GM12878 (cell line): ENCODE data around the gene EDNRB. TPM values are rescaled to one million over a fixed set of nuclear protein-coding genes. Genes with fewer than 3 reads are reported as not detected.

ENCODE experiments used
- ATAC-seq: fragments of 200-7000 bp; cut with Tn5 transposase; 3 replicates; pipeline ENCODE4 v1.9.1; 2020; ENCODE audit warnings: mild to moderate bottlenecking, moderate library complexity
- BruUV-seq: library from RNA; stranded (reverse); fragments of 400-500 nt; replicated peaks from 2 replicates; lab custom pipeline; 2021; lab: Mats Ljungman, UMichigan
- CTCF ChIA-PET: fragments of 300-600 bp; sonication (Branson Sonifier 250); formaldehyde crosslinking; extraction: SDS; loops from one replicate; lab custom pipeline; 2021; ENCODE audit warnings: inconsistent platforms; lab: Yijun Ruan, JAX
- POLR2A ChIA-PET: fragments of 350-600 bp; formaldehyde crosslinking; extraction: SDS; loops from one replicate; lab custom pipeline; 2021; ENCODE audit warnings: inconsistent platforms; lab: Charles Lee
- RAD21 ChIA-PET: fragments of 300-600 bp; sonication (Branson Sonifier 250); formaldehyde crosslinking; loops from one replicate; lab custom pipeline; 2023; ENCODE audit warnings: antibody characterized with exemption; ENCODE audit not compliant: unreplicated experiment; lab: Charles Lee
- SMC1A ChIA-PET: fragments of 300-600 bp; sonication (Branson Sonifier 250); formaldehyde crosslinking; loops from one replicate; lab custom pipeline; 2023; ENCODE audit not compliant: unreplicated experiment, uncharacterized antibody; lab: Charles Lee
- DNase-seq: peaks from one replicate; pipeline ENCODE4 v3.0.0-alpha.2; 2011; ENCODE audit warnings: low read depth, low spot score
- FAIRE-seq: peaks from 3 replicates; lab custom pipeline; 2011; peaks lifted over from hg19 to GRCh38; lab: Jason Lieb, UNC
- H2AFZ ChIP-seq: 2 replicates; pipeline ENCODE4 v1.6.0; 2011; ENCODE audit warnings: low read depth, low read length, control low read depth; ENCODE audit not compliant: control insufficient read depth
- H3K27ac ChIP-seq: 2 replicates; pipeline ENCODE4 v1.5.1; 2011; ENCODE audit warnings: control low read depth; ENCODE audit not compliant: control insufficient read depth, insufficient read depth
- H3K27me3 ChIP-seq, 2 experiments: replicated peaks in 1 of 2; 2 replicates each; pipeline versions ENCODE4 v1.6.0 to v1.6.1; 2011; ENCODE audit warnings: low read length in 1 of 2; ENCODE audit not compliant: control insufficient read depth in 2 of 2, insufficient read depth in 2 of 2
- H3K36me3 ChIP-seq, 2 experiments: 2 replicates each; pipeline ENCODE4 v1.5.1; 2011; ENCODE audit warnings: low read length in 1 of 2; ENCODE audit not compliant: control insufficient read depth in 2 of 2, insufficient read depth in 2 of 2
- H3K4me1 ChIP-seq: 2 replicates; pipeline ENCODE4 v1.6.1; 2011; ENCODE audit warnings: mild to moderate bottlenecking, low read length, moderate library complexity, mixed read lengths; ENCODE audit not compliant: control insufficient read depth, insufficient read depth
- H3K4me2 ChIP-seq: 2 replicates; pipeline ENCODE4 v1.6.0; 2011; ENCODE audit warnings: control low read depth; ENCODE audit not compliant: control insufficient read depth, insufficient read depth
- H3K4me3 ChIP-seq: fragments of 200-600 bp; sonication (generic); 2 replicates; pipeline ENCODE4 v1.5.1; 2016
- H3K79me2 ChIP-seq: 2 replicates; pipeline ENCODE4 v1.6.0; 2011; ENCODE audit warnings: low read length; ENCODE audit not compliant: control insufficient read depth, insufficient read depth
- H3K9ac ChIP-seq: 2 replicates; pipeline ENCODE4 v1.8.0; 2011; ENCODE audit warnings: low read length, control low read depth, mixed read lengths; ENCODE audit not compliant: control insufficient read depth, insufficient read depth
- H3K9me3 ChIP-seq: replicated peaks from 3 replicates; pipeline ENCODE4 v1.5.1; 2011; ENCODE audit warnings: mild to moderate bottlenecking, low read length; ENCODE audit not compliant: control insufficient read depth, insufficient read depth
- H4K20me1 ChIP-seq: 2 replicates; pipeline ENCODE4 v1.6.0; 2011; ENCODE audit not compliant: control insufficient read depth, insufficient read depth
- EP300 ChIP-seq, 2 experiments: fragments of 150-350 bp in 1 of 2; IDR thresholded peaks; 2 replicates each; pipeline ENCODE4 v1.6.1; 2011 to 2012; ENCODE audit warnings: low read depth in 2 of 2, low read length in 2 of 2, borderline replicate concordance in 1 of 2, improper control_type of control experiment in 1 of 2, inconsistent platforms in 1 of 2; ENCODE audit not compliant: control insufficient read depth in 1 of 2
- JUND ChIP-seq: IDR thresholded peaks from 2 replicates; pipeline ENCODE4 v1.6.1; 2012; ENCODE audit warnings: low read depth, mild to moderate bottlenecking, low read length, improper control_type of control experiment, moderate library complexity
- NFYB ChIP-seq: IDR thresholded peaks from 2 replicates; pipeline ENCODE4 v1.6.1; 2011; ENCODE audit warnings: low read depth, mild to moderate bottlenecking, low read length, improper control_type of control experiment, moderate library complexity; ENCODE audit not compliant: insufficient read depth
- TAF1 ChIP-seq: IDR thresholded peaks from 2 replicates; pipeline ENCODE4 v1.6.1; 2011; ENCODE audit warnings: mild to moderate bottlenecking, low read depth, low read length, borderline replicate concordance
- YBX1 ChIP-seq: fragments of 450-650 bp; IDR thresholded peaks from 2 replicates; pipeline ENCODE4 v1.6.1; 2016; ENCODE audit warnings: antibody characterized with exemption
- ZNF217 ChIP-seq: fragments of 450-650 bp; IDR thresholded peaks from 2 replicates; pipeline ENCODE4 v1.6.1; 2017; ENCODE audit warnings: antibody characterized with exemption, mild to moderate bottlenecking
- ZSCAN29 ChIP-seq: fragments of 450-650 bp; IDR thresholded peaks from 2 replicates; pipeline ENCODE4 v1.6.1; 2017; ENCODE audit warnings: mild to moderate bottlenecking, moderate library complexity
- WGBS: methylation state at CpG from one replicate; pipeline ENCODE4 v1.1.6; 2016; ENCODE audit warnings: low lambda C conversion rate; ENCODE audit not compliant: insufficient replicate concordance, insufficient coverage; ENCODE audit errors: missing lambda C conversion rate; 5-methylcytosine and 5-hydroxymethylcytosine counted together
- in situ Hi-C: fragments of 300-500 bp; cut with MboI; formaldehyde crosslinking; loops from 9 replicates; pipeline ENCODE4 v1.14.3; 2018; ENCODE audit warnings: mixed read lengths
- intact Hi-C: fragments of 100-400 bp; cut with micrococcal nuclease; formaldehyde crosslinking; loops from one replicate; pipeline ENCODE4 v1.14.2; 2022; ENCODE audit not compliant: unreplicated experiment
- polyA plus RNA-seq, 11 experiments: library from polyadenylated mRNA; depleted of rRNA in 4 of 11; unstranded in 6 of 11; stranded (reverse) in 5 of 11; fragments of >200 nt; fragmentation: Nextera tagmentation in 4 of 11; fragmentation: Illumina TruSeq in 1 of 11; extraction: Ambion mirVana in 4 of 11; extraction: Trizol in 1 of 11; gene quantifications; 1 replicate in 1 of 11; 2 replicates in 10 of 11; pipeline versions ENCODE4 v1.2.1 to v1.2.3, GENCODE V29; 2011 to 2016; ENCODE audit warnings: inconsistent platforms in 2 of 11, missing spikeins in 2 of 11, low read depth in 1 of 11
- total RNA-seq, 4 experiments: library from RNA; depleted of rRNA in 3 of 4; stranded (reverse); fragments of >200 nt in 3 of 4; fragmentation: Illumina TruSeq in 1 of 4; extraction: Trizol in 1 of 4; gene quantifications; 2 replicates each; pipeline versions ENCODE4 v1.2.1 to v1.2.3, GENCODE V29; 2013 to 2021
- TF ChIP-seq, protein P1 (sequence below): fragments of 450-650 bp; IDR thresholded peaks from 2 replicates; pipeline ENCODE4 v1.6.1; 2018; ENCODE audit warnings: borderline replicate concordance, mild to moderate bottlenecking; ENCODE audit not compliant: partially characterized antibody
- TF ChIP-seq, protein P2 (sequence below): fragments of 450-650 bp; IDR thresholded peaks from 2 replicates; pipeline ENCODE4 v1.6.1; 2017; ENCODE audit warnings: mild to moderate bottlenecking, moderate library complexity
- TF ChIP-seq, protein P3 (sequence below): IDR thresholded peaks from 2 replicates; pipeline ENCODE4 v1.6.1; 2012; ENCODE audit warnings: low read depth, low read length, improper control_type of control experiment

The EDNRB gene
- total and polyA plus RNA-seq, 10 of the 15 experiments (the other 5 are each of a cell fraction or from before 2014, with no cell fraction given), result not detected

DNA sequence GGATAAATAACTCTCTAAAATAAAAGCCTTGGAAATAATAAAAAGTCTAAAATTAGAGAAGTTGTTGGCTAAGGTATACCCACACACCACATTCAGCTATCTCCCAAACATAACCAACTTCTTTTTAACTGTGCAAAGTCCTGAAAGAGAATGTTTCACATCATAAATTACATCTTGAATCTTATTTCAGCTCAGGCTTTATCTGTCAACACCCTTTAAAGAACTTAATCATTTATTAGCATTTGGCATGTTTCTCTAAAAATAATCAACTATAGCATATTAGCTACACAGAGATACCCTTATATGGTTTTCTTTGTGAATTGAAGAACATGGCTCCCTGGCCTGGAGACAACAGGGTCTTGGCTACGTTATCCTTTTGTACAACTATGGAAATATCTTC lies 6.9 kb downstream of the EDNRB start (continued):
- TF ChIP-seq, protein P1, sequence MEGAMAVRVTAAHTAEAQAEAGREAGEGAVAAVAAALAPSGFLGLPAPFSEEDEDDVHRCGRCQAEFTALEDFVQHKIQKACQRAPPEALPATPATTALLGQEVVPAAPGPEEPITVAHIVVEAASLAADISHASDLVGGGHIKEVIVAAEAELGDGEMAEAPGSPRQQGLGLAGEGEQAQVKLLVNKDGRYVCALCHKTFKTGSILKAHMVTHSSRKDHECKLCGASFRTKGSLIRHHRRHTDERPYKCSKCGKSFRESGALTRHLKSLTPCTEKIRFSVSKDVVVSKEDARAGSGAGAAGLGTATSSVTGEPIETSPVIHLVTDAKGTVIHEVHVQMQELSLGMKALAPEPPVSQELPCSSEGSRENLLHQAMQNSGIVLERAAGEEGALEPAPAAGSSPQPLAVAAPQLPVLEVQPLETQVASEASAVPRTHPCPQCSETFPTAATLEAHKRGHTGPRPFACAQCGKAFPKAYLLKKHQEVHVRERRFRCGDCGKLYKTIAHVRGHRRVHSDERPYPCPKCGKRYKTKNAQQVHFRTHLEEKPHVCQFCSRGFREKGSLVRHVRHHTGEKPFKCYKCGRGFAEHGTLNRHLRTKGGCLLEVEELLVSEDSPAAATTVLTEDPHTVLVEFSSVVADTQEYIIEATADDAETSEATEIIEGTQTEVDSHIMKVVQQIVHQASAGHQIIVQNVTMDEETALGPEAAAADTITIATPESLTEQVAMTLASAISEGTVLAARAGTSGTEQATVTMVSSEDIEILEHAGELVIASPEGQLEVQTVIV, result no peak

DNA sequence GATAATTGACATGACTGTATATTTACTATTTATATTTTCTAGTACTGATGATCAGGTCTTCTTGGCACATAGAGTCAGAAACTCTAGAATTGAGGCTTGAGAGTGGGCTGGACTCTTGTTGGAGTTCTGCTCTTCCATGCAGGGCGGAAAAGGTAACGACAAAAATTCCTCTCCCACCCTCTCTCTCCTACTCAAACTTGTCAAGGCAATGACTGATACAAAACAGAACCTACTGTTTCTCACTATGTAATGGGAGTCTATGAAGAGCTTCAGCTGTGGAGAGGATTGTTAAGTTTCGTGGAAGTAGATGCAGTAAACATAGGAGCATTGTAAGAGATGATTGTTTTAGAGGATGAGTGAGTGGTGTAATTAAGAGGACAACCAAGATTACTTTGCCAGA lies 8.8 kb downstream of the EDNRB start:
- SMC1A ChIA-PET, result interaction anchor here (0.5 to 1.5 kb wide), 4 partner anchors 13 to 128 kb away, joined by 3 to 4 read pairs (median 3); no protein-coding TSS in a partner anchor
- BruUV-seq, result no TSS peak
- TF ChIP-seq YBX1 (no peak), ZNF217 (no peak), JUND (no peak), ZSCAN29 (no peak), NFYB (no peak), TAF1 (no peak), EP300 (IDR thresholded peaks at IDR 0.05; ENCODE audit: borderline replicate concordance in 1 of 2, control insufficient read depth in 1 of 2, low read depth in 2 of 2, low read length in 2 of 2) (no peak)
- TF ChIP-seq, protein P2, sequence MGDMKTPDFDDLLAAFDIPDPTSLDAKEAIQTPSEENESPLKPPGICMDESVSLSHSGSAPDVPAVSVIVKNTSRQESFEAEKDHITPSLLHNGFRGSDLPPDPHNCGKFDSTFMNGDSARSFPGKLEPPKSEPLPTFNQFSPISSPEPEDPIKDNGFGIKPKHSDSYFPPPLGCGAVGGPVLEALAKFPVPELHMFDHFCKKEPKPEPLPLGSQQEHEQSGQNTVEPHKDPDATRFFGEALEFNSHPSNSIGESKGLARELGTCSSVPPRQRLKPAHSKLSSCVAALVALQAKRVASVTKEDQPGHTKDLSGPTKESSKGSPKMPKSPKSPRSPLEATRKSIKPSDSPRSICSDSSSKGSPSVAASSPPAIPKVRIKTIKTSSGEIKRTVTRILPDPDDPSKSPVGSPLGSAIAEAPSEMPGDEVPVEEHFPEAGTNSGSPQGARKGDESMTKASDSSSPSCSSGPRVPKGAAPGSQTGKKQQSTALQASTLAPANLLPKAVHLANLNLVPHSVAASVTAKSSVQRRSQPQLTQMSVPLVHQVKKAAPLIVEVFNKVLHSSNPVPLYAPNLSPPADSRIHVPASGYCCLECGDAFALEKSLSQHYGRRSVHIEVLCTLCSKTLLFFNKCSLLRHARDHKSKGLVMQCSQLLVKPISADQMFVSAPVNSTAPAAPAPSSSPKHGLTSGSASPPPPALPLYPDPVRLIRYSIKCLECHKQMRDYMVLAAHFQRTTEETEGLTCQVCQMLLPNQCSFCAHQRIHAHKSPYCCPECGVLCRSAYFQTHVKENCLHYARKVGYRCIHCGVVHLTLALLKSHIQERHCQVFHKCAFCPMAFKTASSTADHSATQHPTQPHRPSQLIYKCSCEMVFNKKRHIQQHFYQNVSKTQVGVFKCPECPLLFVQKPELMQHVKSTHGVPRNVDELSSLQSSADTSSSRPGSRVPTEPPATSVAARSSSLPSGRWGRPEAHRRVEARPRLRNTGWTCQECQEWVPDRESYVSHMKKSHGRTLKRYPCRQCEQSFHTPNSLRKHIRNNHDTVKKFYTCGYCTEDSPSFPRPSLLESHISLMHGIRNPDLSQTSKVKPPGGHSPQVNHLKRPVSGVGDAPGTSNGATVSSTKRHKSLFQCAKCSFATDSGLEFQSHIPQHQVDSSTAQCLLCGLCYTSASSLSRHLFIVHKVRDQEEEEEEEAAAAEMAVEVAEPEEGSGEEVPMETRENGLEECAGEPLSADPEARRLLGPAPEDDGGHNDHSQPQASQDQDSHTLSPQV, result no peak
- TF ChIP-seq, protein P1, result no peak
- TF ChIP-seq, protein P3, sequence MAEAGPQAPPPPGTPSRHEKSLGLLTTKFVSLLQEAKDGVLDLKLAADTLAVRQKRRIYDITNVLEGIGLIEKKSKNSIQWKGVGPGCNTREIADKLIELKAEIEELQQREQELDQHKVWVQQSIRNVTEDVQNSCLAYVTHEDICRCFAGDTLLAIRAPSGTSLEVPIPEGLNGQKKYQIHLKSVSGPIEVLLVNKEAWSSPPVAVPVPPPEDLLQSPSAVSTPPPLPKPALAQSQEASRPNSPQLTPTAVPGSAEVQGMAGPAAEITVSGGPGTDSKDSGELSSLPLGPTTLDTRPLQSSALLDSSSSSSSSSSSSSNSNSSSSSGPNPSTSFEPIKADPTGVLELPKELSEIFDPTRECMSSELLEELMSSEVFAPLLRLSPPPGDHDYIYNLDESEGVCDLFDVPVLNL, result no peak

More for the DNA sequence above, 8.8 kb downstream of the EDNRB start:
- H3K4me1 ChIP-seq, result no peaks in the 10 kb centered on the region
- H3K9ac ChIP-seq, result no peak overlapping the region
- DNase-seq, result no peak
- H4K20me1 ChIP-seq, result no peaks in the 10 kb centered on the region
- no peak overlapping the region for H3K4me2 ChIP-seq
- POLR2A ChIA-PET, result no interaction called here
- RAD21 ChIA-PET, result no interaction called here
- no peak overlapping the region for H3K4me3 ChIP-seq
- in situ Hi-C loops, result no loop called here
- H2AFZ ChIP-seq, result no peak overlapping the region
- CTCF ChIA-PET, result interaction anchor here (0.6 kb wide), 1 partner anchor 1053 kb away, joined by 3 read pairs; no protein-coding TSS in a partner anchor
- H3K79me2 ChIP-seq, result no peaks in the 10 kb centered on the region
- ATAC-seq, result no peak
- no peaks in the 10 kb centered on the region for H3K27me3 ChIP-seq
- no peak for FAIRE-seq
- no peaks in the 10 kb centered on the region for H3K9me3 ChIP-seq
- intact Hi-C loops, result no loop called here
- no peaks in the 10 kb centered on the region for H3K36me3 ChIP-seq
- H3K27ac ChIP-seq, result no peak overlapping the region
- WGBS, result 25% methylated on average over 3 of the region's 3 CpGs
